Hematopoietic multipotent progenitor cell treated with erythropoietin and hydrocortisone succinate and interleukin-3 and kit ligand, for 6 days (in vitro differentiated cells): ENCODE results near the gene SULT1C2.

ENCODE experiments used
- DNase-seq: peaks from one replicate; pipeline ENCODE4 v3.0.0-alpha.2; 2015

SULT1C2 gene

GRCh38 chr2:108297436-108298141, 8.9 kb downstream of the SULT1C2 start:
- no peak for DNase-seq

GRCh38 chr2:108301558-108301957, 12.9 kb downstream of the SULT1C2 start:
- no peak for DNase-seq

- no peak for DNase-seq
Observed at GRCh38 chr2:108304975-108305374, 16.3 kb downstream of the SULT1C2 start.

GRCh38 chr2:108305901-108306300, 17.2 kb downstream of the SULT1C2 start:
- no peak for DNase-seq

GRCh38 chr2:108309903-108310302, 21.2 kb downstream of the SULT1C2 start:
- DNase-seq = no peak

GRCh38 chr2:108314586-108315296, 26.0 kb downstream of the SULT1C2 start:
- no peak for DNase-seq

GRCh38 chr2:108315444-108315934, 26.8 kb downstream of the SULT1C2 start:
- no peak for DNase-seq

- DNase-seq = no peak
Observed at GRCh38 chr2:108316033-108316432, 27.3 kb downstream of the SULT1C2 start.

- no peak for DNase-seq
Observed at GRCh38 chr2:108316461-108317258, 28.0 kb downstream of the SULT1C2 start.

GRCh38 chr2:108320326-108320922, 31.7 kb downstream of the SULT1C2 start:
- DNase-seq = no peak

- DNase-seq = no peak
Observed at GRCh38 chr2:108323619-108324018, 34.9 kb downstream of the SULT1C2 start.

- DNase-seq = no peak
Observed at GRCh38 chr2:108324531-108325255, 36.0 kb downstream of the SULT1C2 start.

GRCh38 chr2:108325756-108326155, 37.1 kb downstream of the SULT1C2 start:
- DNase-seq = no peak

GRCh38 chr2:108329771-108330170, 41.1 kb downstream of the SULT1C2 start:
- DNase-seq = no peak

GRCh38 chr2:108330979-108331378, 42.3 kb downstream of the SULT1C2 start:
- no peak for DNase-seq

GRCh38 chr2:108345951-108346350, 57.3 kb downstream of the SULT1C2 start:
- DNase-seq = peak; percentile 20

- peak; percentile 14 for DNase-seq
Observed at GRCh38 chr2:108346827-108347226, 58.1 kb downstream of the SULT1C2 start.

- no peak for DNase-seq
Observed at GRCh38 chr2:108347786-108348185, 59.1 kb downstream of the SULT1C2 start.

- peak; percentile 19 for DNase-seq
Observed at GRCh38 chr2:108348816-108349570, 60.3 kb downstream of the SULT1C2 start.

- no peak for DNase-seq
Observed at GRCh38 chr2:108349571-108349928, 60.9 kb downstream of the SULT1C2 start.

- peak; percentile 61 for DNase-seq
Observed at GRCh38 chr2:108351889-108352288, 63.2 kb downstream of the SULT1C2 start.

GRCh38 chr2:108354136-108354535, 65.4 kb downstream of the SULT1C2 start:
- peak; percentile 20 for DNase-seq
